Activated CD8-positive, alpha-beta memory T cell treated with anti-CD3 and anti-CD28 coated beads, Interleukin-2, amount 50 U/mL, for 1 hour (primary cell): ENCODE results near the gene BRMS1.
"Not testable (repeated sequence)": the region's sequence is repeated elsewhere in the genome, so short reads cannot be mapped to it uniquely, and the experiment has no call there.

Experiments
- DNase-seq: peaks from one replicate; pipeline ENCODE4 v3.0.0-alpha.2; 2020; ENCODE audit errors: extremely low read depth

BRMS1 gene

GRCh38 chr11:66323684-66324083, 21.2 kb downstream of the BRMS1 start:
- no peak for DNase-seq

GRCh38 chr11:66322732-66323427, 22.0 kb downstream of the BRMS1 start:
- DNase-seq, result no peak

- no peak for DNase-seq
Observed at GRCh38 chr11:66321606-66322005, 23.3 kb downstream of the BRMS1 start.

GRCh38 chr11:66320748-66321147, 24.2 kb downstream of the BRMS1 start:
- not testable (repeated sequence) for DNase-seq

GRCh38 chr11:66320289-66320688, 24.6 kb downstream of the BRMS1 start:
- DNase-seq, result not testable (repeated sequence)

GRCh38 chr11:66318600-66318970, 26.3 kb downstream of the BRMS1 start:
- no peak for DNase-seq

- DNase-seq, result peak; percentile 76
Observed at GRCh38 chr11:66317723-66318599, 26.9 kb downstream of the BRMS1 start.

- DNase-seq, result no peak
Observed at GRCh38 chr11:66317322-66317722, 27.6 kb downstream of the BRMS1 start.

GRCh38 chr11:66316849-66317251, 28.1 kb downstream of the BRMS1 start, which contains the start of gene CD248:
CD248 (minus strand) TSS chr11:66317044; CDS start chr11:66317027, 17 bp downstream.
- no peak for DNase-seq

GRCh38 chr11:66315921-66316811, 28.7 kb downstream of the BRMS1 start:
- no peak for DNase-seq

GRCh38 chr11:66315498-66315885, 29.4 kb downstream of the BRMS1 start:
- no peak for DNase-seq

GRCh38 chr11:66314561-66315497, 30.1 kb downstream of the BRMS1 start:
- DNase-seq, result no peak

GRCh38 chr11:66314186-66314501, 30.8 kb downstream of the BRMS1 start:
- DNase-seq, result no peak

GRCh38 chr11:66313321-66314185, 31.4 kb downstream of the BRMS1 start:
- DNase-seq, result no peak

GRCh38 chr11:66312549-66313320, 32.2 kb downstream of the BRMS1 start:
- peak; percentile 99 for DNase-seq

GRCh38 chr11:66311965-66312548, 32.8 kb downstream of the BRMS1 start:
- DNase-seq, result peak; percentile 100

- no peak for DNase-seq
Observed at GRCh38 chr11:66311470-66311964, 33.4 kb downstream of the BRMS1 start.

GRCh38 chr11:66310803-66311440, 34.0 kb downstream of the BRMS1 start:
- not testable (repeated sequence) for DNase-seq
